Activated CD4-positive, CD25-positive, alpha-beta regulatory T cell treated with anti-CD3 and anti-CD28 coated beads, Interleukin-2, amount 50 U/mL, for 24 hours (primary cell): ENCODE data around the gene ZBTB38.

ENCODE experiments used
- ATAC-seq, 2 donors: fragments of 150-1000 bp; cut with Tn5 transposase; one replicate each; pipeline ENCODE4 v1.10.0; 2021; ENCODE audit warnings: mild to moderate bottlenecking in 1 of 2, moderate library complexity in 1 of 2

The ZBTB38 gene

DNA sequence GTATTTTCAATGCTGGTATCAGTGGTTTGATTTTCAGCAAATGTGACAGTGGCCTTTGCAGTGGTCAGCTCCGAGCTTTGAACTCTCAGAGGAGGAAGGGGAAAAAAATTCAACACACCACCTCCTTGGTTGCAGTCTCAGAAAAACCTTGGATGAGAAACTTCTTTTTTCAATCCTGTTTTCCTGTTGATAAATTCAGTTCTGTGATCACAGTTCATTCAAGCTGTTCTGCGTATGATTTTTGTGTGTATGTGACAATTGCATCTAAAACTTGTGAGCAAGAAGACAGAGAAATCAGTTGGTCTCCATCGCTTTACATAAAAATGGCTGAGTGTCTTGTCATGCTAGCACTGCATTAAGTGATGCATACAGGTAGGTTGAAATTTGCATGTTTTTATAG lies 19.2 kb downstream of the ZBTB38 start:
- no peak for ATAC-seq

DNA sequence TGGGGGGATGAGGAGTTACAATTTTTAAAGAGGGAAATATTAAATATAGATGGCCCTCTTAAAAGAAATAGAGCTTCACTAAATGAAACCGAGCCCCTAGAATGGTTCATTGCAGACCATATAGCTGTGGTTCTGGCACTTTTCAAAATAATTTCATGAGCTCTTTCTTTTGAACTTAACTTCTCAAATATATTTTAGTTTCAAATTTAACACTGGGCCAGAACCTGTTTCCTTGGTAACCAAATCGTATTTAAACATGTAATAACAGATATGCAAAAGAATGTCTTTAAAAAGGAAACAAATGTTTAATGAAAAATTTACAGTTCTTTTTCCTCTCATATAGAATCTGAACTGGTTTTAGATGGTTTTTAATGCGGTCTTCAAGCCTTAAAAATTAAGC lies 20.1 kb downstream of the ZBTB38 start:
- ATAC-seq, result no peak

DNA sequence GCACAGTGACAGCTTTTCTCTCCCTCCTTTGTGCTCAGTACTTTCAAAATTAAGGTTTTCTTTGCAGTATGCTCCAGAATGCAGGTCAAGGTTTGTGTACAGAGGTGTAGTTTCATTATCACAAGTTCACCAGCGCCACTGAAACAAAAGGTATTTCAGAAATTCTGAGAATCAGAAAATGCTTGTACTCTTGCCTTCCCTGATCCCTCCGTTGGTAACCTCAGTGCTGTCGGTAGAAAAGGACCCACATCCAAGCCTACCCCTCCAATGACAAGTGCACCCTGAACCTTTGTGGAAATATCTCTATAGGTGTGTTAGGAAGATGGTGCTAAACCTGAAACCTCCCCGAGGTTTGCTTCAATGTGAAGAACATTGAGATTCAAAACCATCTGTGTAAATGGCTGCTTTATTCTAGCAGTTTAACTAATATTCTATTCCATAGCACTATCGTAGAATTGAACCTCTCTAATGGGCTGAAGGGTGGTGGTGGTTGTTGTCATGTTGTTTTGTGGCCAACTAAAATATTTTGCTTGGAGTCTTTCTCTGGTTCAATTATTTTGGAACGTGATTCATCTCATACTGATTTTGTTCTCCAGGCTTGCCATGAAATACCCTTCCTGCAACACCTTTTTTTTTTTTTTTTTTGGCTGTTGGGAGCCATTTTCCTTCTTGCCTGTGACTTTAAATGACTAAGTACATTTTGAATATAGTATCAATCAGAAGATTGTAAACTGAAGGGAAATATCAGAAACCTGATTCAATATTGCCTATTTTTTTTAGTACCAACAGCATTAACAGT lies 20.7 kb downstream of the ZBTB38 start:
- peak; percentile 60 for ATAC-seq

DNA sequence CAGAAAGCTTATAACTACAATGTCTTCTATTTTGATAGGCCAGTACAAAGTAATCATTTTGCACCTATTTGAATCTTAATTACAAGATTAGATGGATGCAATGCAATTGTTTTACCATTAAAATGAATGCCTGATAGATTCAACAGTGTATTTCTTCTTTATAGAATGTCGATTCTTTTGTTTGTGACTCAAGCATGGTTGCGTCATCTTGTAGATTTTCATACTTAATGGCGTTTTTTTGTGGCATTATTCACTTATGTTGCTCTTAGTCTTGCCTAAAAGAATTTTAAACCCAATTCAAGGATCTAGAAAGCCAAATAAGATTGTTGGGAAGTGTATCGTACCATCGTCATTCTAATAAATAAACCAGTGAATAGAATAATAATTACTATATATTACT lies 21.4 kb downstream of the ZBTB38 start:
- no peak for ATAC-seq

DNA sequence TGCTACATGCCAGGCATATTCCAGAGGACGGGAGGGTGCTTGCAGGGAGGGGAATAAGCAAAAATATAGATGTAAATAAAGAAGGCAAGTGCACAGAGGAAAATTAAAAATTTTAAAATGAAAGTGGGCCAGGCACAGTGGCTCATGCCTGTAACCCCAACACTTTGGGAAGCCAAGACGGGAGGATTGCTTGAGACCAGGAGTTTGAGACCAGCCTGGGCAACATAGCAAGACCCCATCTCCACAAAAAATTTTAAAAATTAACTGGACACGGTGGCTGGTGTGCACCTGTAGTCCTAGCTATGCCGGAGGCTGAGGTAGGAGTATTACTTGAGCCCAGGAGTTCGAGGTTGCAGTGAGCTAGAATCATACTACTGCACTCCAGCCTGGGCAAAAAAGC lies 22.4 kb downstream of the ZBTB38 start:
- ATAC-seq, result no peak

DNA sequence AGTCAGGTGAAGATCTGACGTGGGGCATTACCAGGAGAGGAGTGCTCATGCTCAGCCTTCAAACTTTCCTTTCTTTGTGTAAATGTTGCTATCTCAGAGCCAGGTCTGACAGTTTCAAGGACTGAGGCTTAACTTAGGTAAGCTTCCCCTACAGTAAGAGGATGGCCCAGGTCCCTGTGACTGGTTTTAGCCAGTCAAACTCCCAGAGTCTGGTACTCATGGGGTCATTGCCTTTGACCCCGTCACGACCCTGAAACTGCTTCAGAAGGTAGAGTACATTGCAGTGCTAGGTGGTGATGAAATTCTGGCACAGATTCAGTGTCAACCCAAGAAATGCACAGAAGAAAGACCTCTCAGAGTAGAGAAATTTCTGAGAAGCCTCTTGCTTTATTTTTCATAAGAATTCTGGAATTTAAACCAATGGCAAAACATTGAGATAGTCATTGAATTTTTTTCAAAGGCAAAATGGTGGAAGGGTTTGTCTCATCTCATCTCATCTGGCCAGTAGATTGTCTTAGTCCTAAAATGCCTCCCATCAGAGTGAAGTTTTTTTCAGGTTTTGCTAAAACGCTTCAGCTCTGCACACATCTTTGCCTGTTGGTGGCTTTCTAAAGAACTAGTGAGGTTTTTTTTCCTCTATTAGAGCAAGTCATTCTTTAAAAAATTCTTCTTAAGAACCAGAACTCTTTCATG lies 23.1 kb downstream of the ZBTB38 start:
- peak; percentile 27 to 48 for ATAC-seq

DNA sequence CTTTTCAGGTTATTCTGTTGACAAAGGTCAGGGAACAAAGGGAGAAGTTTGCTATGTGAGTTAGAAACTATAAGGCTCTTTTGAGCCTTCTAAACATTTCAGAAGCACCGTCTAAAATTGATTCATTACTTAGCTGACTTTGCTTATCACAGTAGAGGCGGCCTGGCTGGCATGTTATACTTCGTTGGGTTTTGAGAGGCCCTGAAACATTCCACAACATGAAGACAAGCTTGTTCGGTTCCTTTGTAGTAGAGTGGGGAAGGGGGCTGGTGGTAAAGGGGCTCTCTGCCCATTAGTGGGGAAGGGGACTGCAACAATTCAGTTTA lies 23.6 kb downstream of the ZBTB38 start:
- no peak for ATAC-seq

DNA sequence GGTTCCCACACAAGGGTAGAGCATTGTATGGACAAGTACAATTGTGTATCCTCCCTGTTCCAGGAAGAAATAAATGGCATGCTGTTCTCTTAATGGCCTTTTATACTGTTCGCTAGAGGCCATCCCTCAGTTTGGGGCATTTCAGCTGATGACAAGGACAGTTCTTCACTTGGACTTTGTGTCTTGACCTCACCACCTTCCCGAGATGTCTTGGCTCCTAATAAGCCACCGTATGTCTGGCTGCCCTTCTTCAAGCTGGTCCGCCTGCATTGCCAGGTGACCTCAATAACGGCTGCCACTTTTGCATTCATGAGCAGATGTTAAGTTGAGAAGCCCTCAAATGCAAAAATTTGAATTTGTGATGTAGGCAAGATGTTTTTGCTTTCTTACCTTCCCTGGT lies 24.1 kb downstream of the ZBTB38 start:
- no peak for ATAC-seq

DNA sequence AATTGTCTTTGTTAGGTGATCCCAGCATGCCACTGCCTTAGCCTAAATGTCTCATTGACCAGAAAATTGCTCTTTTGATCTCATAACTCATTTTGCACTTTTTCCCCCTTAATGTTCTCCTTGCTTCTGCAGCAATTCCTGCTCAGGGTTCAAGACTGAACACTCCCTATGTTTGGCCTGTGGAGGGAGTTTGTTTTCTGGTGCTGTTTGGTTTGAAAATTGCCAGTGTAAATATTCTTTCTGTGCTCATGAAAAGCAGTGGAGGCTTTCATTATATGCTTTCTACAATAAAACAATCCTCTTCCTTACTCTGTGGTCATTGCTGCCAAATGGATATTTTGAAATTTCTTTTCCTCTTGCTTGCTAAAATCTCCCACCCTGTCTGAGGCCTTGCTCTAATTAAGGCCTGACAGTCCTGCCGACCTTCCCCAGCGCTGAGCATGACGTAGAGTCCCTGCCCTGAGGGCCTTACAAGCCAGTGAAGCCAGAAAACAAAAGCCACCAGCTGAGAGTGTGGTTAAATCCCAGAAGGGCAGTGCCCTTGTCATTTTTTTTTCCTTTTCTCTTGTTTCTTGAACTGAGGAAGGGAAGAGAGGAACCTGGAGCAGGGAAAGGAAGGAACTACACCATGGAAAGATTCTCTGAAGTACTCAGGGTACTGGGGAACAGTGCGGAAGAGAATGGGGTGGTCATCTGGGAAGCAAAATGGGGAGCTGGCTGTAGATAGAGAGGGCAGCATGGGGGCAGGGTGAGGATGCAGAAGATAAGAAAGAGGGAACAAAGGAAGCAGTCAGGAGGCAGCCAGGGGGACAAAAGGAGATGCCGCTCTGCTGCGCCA lies 24.8 kb downstream of the ZBTB38 start:
- ATAC-seq, result no peak

DNA sequence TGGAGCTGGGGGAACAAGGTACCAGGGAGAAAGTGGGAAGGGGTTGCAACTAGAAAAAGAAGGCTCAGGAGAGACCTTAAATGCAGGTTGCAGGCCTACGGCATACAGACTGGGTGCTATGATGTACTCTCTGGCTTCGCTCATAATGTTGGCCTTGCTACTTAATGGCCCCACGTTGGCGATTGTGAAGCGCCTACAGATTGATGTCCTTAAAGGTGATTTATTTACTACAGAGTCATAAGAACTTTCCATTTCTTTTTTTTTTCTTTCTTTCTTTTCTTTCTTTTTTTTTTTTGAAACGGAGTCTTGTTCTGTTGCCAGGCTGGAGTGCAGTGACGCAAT lies 25.4 kb downstream of the ZBTB38 start:
- ATAC-seq, result no peak

DNA sequence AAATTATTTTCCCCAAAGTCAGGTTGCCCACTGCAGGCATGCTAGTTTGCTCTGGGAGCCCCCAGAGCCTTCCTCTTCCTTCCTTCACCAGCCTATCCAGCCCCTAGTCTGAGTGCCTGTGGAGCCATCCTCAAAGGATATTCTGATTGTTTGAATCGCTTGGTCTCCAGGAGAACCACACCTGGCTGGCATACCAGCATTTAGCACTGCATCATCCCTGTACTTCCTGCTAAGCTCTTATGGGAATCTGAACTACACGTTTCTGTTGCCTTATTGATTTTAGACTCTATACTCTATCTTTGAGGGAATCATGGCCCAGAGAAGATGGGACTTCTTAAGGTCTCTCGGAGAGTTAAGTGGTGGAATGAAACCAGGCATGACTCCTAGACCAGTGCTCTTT lies 26.3 kb downstream of the ZBTB38 start:
- no peak for ATAC-seq

DNA sequence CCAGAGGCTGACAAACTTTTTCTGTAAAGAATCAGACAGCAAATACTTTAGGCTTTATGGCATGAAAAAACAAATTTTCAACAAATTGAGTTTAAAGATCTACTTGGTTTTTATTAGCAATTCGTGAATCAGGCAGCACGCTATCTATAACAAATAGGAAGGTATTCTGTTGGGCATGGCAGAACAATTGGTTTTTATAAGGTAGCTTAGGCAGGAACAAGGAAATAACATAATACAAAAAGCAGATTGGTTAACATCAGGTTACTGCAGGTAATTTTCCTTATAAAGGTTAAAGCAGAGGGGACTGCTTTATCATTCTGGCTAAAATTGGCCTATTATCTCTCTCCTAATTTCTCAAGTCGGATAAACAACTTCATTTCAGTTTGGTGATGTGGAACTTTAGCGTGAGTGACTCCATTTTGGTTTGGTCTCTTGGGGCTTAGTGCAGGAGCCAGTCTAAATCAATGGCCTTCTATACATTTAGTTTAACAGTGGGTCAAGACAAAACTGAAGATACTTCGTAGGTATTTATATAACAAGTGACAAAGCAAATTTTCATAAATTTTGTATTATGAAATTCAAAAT lies 26.8 kb downstream of the ZBTB38 start:
- no peak for ATAC-seq

DNA sequence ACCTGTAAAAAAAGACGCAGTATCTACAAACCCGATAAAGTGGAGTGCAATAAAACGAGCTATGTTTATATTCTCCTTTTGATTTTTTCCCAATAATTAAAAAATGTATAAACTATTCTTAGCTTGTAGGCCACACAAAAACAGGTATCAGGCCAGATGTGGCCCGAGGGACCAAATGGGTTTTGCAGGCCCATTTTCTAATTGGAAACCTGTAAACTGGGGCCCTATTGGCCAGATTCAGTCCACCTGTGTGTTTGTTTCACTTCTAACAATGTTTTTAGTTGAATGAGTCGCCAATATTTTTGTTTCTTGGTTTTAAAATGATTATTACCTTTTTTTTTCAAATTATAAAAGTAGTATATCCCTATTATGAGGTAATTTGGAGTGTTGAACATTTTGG lies 29.7 kb downstream of the ZBTB38 start:
- no peak for ATAC-seq

DNA sequence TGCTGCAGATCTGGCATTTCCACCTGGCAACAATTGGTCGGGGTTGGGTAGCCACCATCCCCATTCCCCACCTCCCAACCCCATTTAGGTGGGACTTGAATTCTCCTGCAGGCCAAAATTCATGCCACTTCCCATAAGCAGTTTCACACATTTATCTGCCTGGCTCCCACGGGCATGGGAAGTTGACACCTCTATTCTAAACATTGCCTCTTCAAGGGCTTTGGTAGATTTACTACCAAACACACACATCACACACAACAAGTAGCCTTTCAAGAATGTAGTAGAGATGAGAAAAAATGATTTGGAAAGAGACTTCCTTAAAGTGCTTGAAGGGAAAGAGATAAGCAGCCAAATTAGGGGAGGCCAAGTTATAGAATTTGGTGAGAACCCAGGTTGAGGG lies 30.9 kb downstream of the ZBTB38 start:
- ATAC-seq, result no peak

DNA sequence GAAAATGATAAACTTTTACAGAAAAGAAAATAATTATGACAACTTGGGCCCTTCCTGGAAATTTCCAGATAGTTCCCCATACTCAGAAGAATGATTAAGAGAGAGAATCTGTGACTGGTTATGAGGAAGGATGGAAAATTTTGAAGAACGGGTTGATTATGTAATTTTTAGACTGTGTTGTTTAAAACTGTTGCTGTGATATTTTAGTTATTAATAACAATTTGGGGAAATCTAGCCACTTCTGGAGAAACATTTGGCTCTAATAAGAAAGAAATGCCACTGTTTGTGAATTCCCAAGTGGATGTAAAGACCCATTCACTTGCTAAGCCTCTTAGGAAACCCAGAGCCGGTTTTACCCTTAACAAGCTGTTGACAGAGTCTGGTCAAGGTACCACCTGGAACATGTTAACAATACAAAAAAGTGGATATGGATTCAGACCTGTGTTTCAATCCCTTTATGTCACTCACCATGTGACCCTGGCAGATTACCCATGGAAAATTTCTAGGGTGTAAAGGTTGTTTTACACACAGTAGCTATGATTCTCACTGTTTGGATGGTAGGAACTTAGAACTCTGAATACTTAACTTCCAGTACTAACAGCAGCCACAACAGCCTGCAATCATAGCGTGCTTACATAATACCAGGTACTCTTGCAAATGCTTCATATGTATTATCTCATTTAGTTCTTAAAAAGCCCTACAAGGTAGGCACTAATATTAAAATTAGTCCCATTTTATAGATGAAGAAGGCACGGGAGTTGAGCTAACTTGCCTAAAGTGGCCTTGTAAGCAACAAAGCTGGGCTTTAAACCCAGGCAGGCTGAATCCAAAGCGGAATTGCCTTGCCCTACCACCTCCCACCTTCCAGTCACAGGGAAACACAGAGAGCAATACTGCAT lies 32.0 kb downstream of the ZBTB38 start:
- ATAC-seq, result peak; percentile 6

DNA sequence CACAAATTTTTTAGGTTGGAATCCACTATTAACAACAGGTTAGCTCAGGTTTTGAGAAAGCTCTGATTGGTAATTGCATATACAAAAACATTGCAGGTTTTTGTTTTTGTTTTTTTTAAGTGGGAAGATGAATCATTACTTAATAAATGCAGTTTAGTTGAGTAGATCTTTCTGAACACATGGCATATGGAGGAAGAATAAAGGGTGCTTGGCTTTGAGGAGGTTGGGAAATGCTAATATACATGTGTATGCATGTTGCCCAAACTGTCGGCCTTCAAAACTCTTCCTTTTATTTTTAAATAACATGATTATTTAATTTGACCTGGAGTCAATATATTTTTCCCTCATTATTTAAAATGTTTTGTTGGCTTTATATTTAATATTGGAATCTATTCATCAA lies 32.8 kb downstream of the ZBTB38 start:
- no peak for ATAC-seq

DNA sequence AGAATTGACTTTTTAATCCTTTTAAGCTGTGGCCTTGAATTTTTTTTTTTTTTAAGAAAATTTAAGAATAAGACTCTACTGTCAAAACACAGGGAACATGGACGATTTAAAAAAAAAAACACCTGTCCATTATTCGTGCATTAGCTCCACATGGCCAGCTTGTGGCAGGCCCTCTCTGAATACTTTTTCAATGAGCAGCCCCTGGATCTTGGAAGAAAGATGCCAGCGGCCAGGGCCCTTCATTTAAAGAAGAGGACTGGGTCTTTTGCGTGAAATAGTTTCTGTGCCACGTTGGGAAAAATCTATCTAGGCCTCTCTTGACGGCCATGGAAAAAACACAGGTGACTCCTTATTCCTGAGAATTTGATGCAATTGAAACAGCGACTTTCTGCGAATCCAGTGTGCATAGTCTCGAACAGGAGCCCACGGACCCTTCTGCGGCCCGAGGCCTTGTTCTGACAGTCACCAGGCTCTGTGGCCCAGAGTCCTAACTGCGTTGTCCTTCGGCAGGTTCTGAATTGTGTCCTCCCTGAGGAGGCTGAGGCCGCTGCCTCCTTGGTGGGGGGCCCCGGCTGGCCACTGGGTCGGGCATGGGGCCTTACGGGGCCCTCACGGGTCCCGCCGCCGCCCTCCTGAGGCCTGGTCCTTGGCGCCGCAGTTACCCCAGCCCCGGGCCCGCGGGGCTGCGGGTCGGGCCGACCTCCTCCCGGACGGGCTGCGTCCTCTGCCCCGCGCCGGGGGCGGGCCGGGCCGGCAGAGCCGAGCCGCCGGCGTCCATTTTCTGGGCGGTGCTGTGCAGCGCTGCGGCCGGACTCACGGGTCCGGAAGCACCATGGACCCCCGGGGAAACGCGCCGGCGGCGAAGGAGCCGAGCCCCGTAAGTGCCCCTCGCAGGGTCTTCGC lies 33.5 kb downstream of the ZBTB38 start:
- ATAC-seq, result peak; percentile 55 to 67

DNA sequence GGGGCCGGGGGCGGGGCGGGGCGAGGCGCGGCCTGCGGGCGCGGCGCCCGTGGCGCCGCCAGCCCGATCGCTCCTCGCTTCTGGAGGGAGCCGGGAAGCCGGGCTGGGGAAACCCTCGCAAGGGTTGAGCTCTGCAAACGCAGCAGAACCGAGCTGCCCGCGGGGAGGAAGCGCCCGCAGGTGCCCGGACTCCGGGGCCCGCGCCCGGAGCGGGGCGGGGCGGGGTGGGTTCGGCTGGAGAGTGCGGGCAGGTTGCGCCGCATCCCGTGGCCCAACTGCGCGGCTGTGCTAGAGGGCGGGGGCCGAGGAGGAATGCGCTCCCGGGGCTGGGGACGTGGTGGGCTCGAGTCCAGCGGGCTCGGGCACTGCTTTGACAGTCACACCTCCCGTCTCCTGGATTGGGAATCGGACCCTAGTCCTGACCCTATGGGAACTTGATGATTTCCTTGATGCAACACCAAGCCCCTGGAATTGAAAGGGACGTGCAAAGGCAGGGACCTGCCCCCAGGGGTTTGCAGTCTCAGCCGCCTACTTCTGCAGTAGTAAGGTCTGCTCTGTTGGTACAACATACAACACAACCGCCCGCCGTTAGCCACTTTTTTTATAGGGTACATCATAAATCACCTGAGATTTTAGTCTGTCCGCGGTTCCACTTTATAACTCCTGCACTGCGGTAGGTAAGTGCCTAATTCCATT lies 34.3 kb downstream of the ZBTB38 start:
- ATAC-seq, result peak; percentile 49 to 60

DNA sequence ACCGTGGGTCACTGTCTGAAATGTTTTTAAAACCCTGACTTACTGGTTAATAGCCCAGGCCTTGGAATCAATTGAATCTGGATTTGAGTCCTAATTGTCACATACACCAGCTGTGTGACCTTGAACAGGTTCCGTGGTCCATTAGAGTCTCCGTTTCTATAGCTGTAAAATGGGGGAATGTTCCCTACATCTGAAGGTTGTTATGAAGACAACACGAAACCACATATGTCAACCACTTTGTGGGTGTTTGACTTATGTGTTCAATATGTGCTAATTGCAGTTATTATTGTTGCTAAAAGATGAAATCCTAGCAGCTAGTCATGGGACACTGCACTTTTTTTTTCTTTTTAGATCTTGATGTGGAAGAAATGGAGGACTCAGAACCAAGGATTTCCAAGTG lies 35.3 kb downstream of the ZBTB38 start:
- ATAC-seq, result no peak

DNA sequence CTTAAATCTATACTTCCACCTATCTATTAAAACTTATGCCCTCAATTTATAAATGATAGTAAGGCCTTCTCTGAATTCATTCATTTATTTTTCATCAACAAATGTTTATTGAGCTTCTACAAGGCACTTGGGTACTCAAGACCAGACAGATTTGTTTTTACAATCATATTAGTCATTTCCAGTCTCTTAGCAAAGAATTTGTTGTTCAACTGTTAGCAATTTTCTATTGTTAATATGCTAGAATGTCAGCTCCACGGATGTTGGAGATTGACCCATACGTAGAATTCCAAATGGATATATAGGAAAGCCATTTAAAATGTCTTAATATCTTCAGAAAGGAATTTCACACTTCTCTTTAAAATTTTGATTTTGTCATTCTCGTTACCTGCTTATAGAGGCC lies 36.7 kb downstream of the ZBTB38 start:
- no peak for ATAC-seq

DNA sequence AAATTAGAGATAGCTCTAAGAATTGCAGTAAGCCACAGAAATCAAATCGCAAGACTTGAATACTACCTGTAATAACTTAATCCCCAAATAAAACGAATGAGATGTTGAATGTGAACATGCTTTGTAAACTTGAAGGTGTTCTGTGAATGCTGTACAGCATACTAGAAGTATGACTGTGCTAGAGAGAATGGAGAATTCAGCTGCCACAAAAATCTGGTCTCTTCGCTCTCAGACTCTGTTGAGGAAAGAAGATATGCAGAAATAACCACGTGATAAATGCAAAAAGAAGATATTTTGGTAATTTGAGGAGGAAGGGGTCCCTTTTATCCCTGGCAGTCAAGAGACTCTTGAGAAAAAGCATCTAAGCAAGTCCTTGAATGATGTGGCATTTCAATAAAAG lies 37.3 kb downstream of the ZBTB38 start:
- ATAC-seq, result no peak
